HepG2 (cell line): ENCODE results near the gene CIAO2B. TPM values are rescaled to one million over a fixed set of nuclear protein-coding genes. Genes with fewer than 3 reads are reported as not detected.

ENCODE experiments used
- ATAD3A ChIP-seq: sonication (generic); formaldehyde crosslinking; IDR thresholded peaks from 2 replicates; pipeline ENCODE4 v1.4.0; 2020; ENCODE audit warnings: missing genetic modification reagents
- ATF1 ChIP-seq: IDR thresholded peaks from 2 replicates; pipeline ENCODE4 v1.6.1; 2016; ENCODE audit warnings: mild to moderate bottlenecking, control low read depth
- ATF3 ChIP-seq: sonication (generic); formaldehyde crosslinking; IDR thresholded peaks from 2 replicates; pipeline ENCODE4 v1.4.0; 2020; ENCODE audit warnings: missing genetic modification reagents
- CENPT ChIP-seq: sonication (generic); formaldehyde crosslinking; IDR thresholded peaks from 2 replicates; pipeline ENCODE4 v1.8.0; 2022; ENCODE audit warnings: low read depth, mild to moderate bottlenecking, moderate library complexity, missing genetic modification reagents
- FOSL1 ChIP-seq: sonication (generic); formaldehyde crosslinking; IDR thresholded peaks from 2 replicates; pipeline ENCODE4 v1.9.0; 2021; ENCODE audit warnings: missing genetic modification reagents, borderline replicate concordance
- KLF11 ChIP-seq: IDR thresholded peaks from 2 replicates; pipeline ENCODE4 v1.6.1; 2016; ENCODE audit warnings: missing compliant biosample characterization
- LCORL ChIP-seq, 2 experiments: fragments of 450-650 bp in 1 of 2; sonication (generic) in 1 of 2; formaldehyde crosslinking in 1 of 2; IDR thresholded peaks; 2 replicates each; pipeline versions ENCODE4 v1.5.0 to v1.6.1; 2017 to 2020; ENCODE audit warnings: antibody characterized with exemption in 1 of 2, missing genetic modification reagents in 1 of 2
- MYNN ChIP-seq: sonication (generic); formaldehyde crosslinking; IDR thresholded peaks from 2 replicates; pipeline ENCODE4 v1.4.0; 2020; ENCODE audit warnings: mild to moderate bottlenecking, low read depth, missing genetic modification reagents
- NR0B2 ChIP-seq: sonication (generic); formaldehyde crosslinking; IDR thresholded peaks from 2 replicates; pipeline ENCODE4 v1.4.0; 2020; ENCODE audit warnings: mild to moderate bottlenecking, missing genetic modification reagents
- NR2F2 ChIP-seq: IDR thresholded peaks from 2 replicates; pipeline ENCODE4 v1.6.1; 2012; ENCODE audit warnings: low read depth, inconsistent platforms, borderline replicate concordance
- PLRG1 ChIP-seq: fragments of 450-650 bp; conservative IDR thresholded peaks from 2 replicates; pipeline ENCODE4 v1.6.1; 2016
- PRDM15 ChIP-seq: sonication (generic); formaldehyde crosslinking; IDR thresholded peaks from 2 replicates; pipeline ENCODE4 v1.4.0; 2020; ENCODE audit warnings: missing genetic modification reagents
- PRMT3 ChIP-seq: sonication (generic); formaldehyde crosslinking; IDR thresholded peaks from 2 replicates; pipeline ENCODE4 v1.8.1; 2022; ENCODE audit warnings: low read depth, mild to moderate bottlenecking, moderate library complexity, missing genetic modification reagents, borderline replicate concordance
- SMARCC2 ChIP-seq: fragments of 450-650 bp; IDR thresholded peaks from 2 replicates; pipeline ENCODE4 v1.6.1; 2017; ENCODE audit warnings: antibody characterized with exemption, mild to moderate bottlenecking
- SRSF4 ChIP-seq: fragments of 200-400 bp; formaldehyde crosslinking; IDR thresholded peaks from one replicate; pipeline ENCODE4 v1.6.1; 2018; ENCODE audit warnings: mild to moderate bottlenecking, low read depth, low read length, moderate library complexity; ENCODE audit not compliant: poor library complexity, severe bottlenecking
- U2AF2 ChIP-seq: fragments of 200-400 bp; formaldehyde crosslinking; IDR thresholded peaks from 2 replicates; pipeline ENCODE4 v1.6.1; 2017; ENCODE audit warnings: low read depth, mild to moderate bottlenecking, low read length
- ZBTB7B ChIP-seq: sonication (generic); formaldehyde crosslinking; IDR thresholded peaks from 2 replicates; pipeline ENCODE4 v1.4.0; 2020; ENCODE audit warnings: missing genetic modification reagents
- ZNF101 ChIP-seq: sonication (generic); formaldehyde crosslinking; IDR thresholded peaks from 2 replicates; pipeline ENCODE4 v1.4.0; 2020; ENCODE audit warnings: mild to moderate bottlenecking, low read depth, missing genetic modification reagents, borderline replicate concordance
- ZNF180 ChIP-seq: sonication (generic); formaldehyde crosslinking; IDR thresholded peaks from 2 replicates; pipeline ENCODE4 v1.4.0; 2020; ENCODE audit warnings: low read depth, missing genetic modification reagents, borderline replicate concordance
- ZNF205 ChIP-seq: IDR thresholded peaks from 2 replicates; pipeline ENCODE4 v1.6.1; 2018; ENCODE audit warnings: missing biosample characterization, missing genetic modification reagents
- ZNF224 ChIP-seq: sonication (generic); formaldehyde crosslinking; IDR thresholded peaks from 2 replicates; pipeline ENCODE4 v1.5.0; 2020; ENCODE audit warnings: mild to moderate bottlenecking, missing genetic modification reagents
- ZNF232 ChIP-seq: sonication (generic); formaldehyde crosslinking; IDR thresholded peaks from 2 replicates; pipeline ENCODE4 v1.4.0; 2020; ENCODE audit warnings: missing genetic modification reagents, borderline replicate concordance
- ZNF260 ChIP-seq: sonication (generic); formaldehyde crosslinking; IDR thresholded peaks from 2 replicates; pipeline ENCODE4 v1.4.0; 2020; ENCODE audit warnings: missing genetic modification reagents, low read depth, mild to moderate bottlenecking, borderline replicate concordance
- ZNF354B ChIP-seq: sonication (generic); formaldehyde crosslinking; IDR thresholded peaks from 2 replicates; pipeline ENCODE4 v1.8.0; 2022; ENCODE audit warnings: mild to moderate bottlenecking, missing genetic modification reagents
- ZNF468 ChIP-seq: sonication (generic); formaldehyde crosslinking; IDR thresholded peaks from 2 replicates; pipeline ENCODE4 v1.8.0; 2022; ENCODE audit warnings: mild to moderate bottlenecking, moderate library complexity, missing genetic modification reagents
- ZNF556 ChIP-seq: sonication (generic); formaldehyde crosslinking; IDR thresholded peaks from 2 replicates; pipeline ENCODE4 v1.4.0; 2020; ENCODE audit warnings: mild to moderate bottlenecking, missing genetic modification reagents, borderline replicate concordance
- ZNF567 ChIP-seq: sonication (generic); formaldehyde crosslinking; IDR thresholded peaks from 2 replicates; pipeline ENCODE4 v1.8.1; 2023; ENCODE audit warnings: mild to moderate bottlenecking, missing genetic modification reagents, borderline replicate concordance
- ZNF672 ChIP-seq: sonication (generic); formaldehyde crosslinking; IDR thresholded peaks from 2 replicates; pipeline ENCODE4 v1.8.1; 2022; ENCODE audit warnings: missing genetic modification reagents
- polyA plus RNA-seq, 8 experiments: library from polyadenylated mRNA; depleted of rRNA in 3 of 8; stranded (reverse) in 7 of 8; unstranded in 1 of 8; fragments of >200 nt; fragmentation: Illumina TruSeq in 4 of 8; extraction: Trizol in 4 of 8; gene quantifications; 2 replicates each; pipeline versions ENCODE4 v1.2.1 to v1.2.3, GENCODE V29; 2011 to 2016; ENCODE audit warnings: low read depth in 4 of 8, missing spikeins in 1 of 8, mixed read lengths in 1 of 8; ENCODE audit not compliant: insufficient read depth in 1 of 8
- total RNA-seq, 5 experiments: library from RNA; depleted of rRNA; stranded (reverse); fragments of >200 nt; fragmentation: Illumina TruSeq; extraction: Trizol; gene quantifications; 2 replicates each; pipeline ENCODE4 v1.2.3, GENCODE V29; 2016; ENCODE audit warnings: low read depth in 1 of 5

CIAO2B gene
- total and polyA plus RNA-seq, 2 of the 13 experiments (the other 11 are each of a cell fraction or from before 2014, with no cell fraction given) = 157 to 293 TPM

- TF ChIP-seq ATF1 (CRISPR knock-in tag) = no peak
- no peak for TF ChIP-seq ZNF101 (CRISPR knock-in tag)
- TF ChIP-seq NR2F2 = peak; percentile 69; the same call in 1 of the 2 replicates
- TF ChIP-seq ZNF224 (CRISPR knock-in tag) = peak; percentile 68; the same call in 1 of the 2 replicates
- no peak for TF ChIP-seq PLRG1
- no peak; the same call in 1 of the 2 replicates for TF ChIP-seq LCORL (IDR thresholded peaks at IDR 0.05)
- TF ChIP-seq LCORL (CRISPR knock-in tag; IDR thresholded peaks at IDR 0.05) = peak; percentile 85
- no peak for TF ChIP-seq ZNF232 (CRISPR knock-in tag)
- TF ChIP-seq ATF3 (CRISPR knock-in tag) = peak; percentile 5; the same call in 1 of the 2 replicates
- no peak; the same call in 1 of the 2 replicates for TF ChIP-seq KLF11 (CRISPR knock-in tag)
- TF ChIP-seq SMARCC2 = no peak
- TF ChIP-seq PRMT3 = no peak
- TF ChIP-seq FOSL1 = no peak
- TF ChIP-seq ZNF567 (CRISPR knock-in tag) = no peak
- no peak for TF ChIP-seq ATAD3A (CRISPR knock-in tag)
- TF ChIP-seq CENPT (CRISPR knock-in tag) = no peak
- peak; percentile 97 for TF ChIP-seq ZBTB7B (CRISPR knock-in tag)
- TF ChIP-seq ZNF556 (CRISPR knock-in tag) = no peak
- no peak for TF ChIP-seq PRDM15 (CRISPR knock-in tag)
- TF ChIP-seq NR0B2 (CRISPR knock-in tag) = no peak
- no peak for TF ChIP-seq SRSF4
- no peak for TF ChIP-seq MYNN (CRISPR knock-in tag)
- TF ChIP-seq ZNF354B (CRISPR knock-in tag) = no peak
- no peak for TF ChIP-seq ZNF468 (CRISPR knock-in tag)
- no peak for TF ChIP-seq ZNF260 (CRISPR knock-in tag)
- TF ChIP-seq ZNF672 (CRISPR knock-in tag) = no peak
- TF ChIP-seq U2AF2 = no peak
- TF ChIP-seq ZNF205 (CRISPR knock-in tag) = no peak
- TF ChIP-seq ZNF180 (CRISPR knock-in tag) = no peak
Measured at GRCh38 chr16:66904846-66905632, 29.2 kb downstream of the CIAO2B start (continued).
